GM18861 (cell line): ENCODE measurements around the gene NIP7.
A peak's percentile ranks its signal among the peaks of the same experiment; 100 is the strongest.
"Not testable (repeated sequence)": the region's sequence is repeated elsewhere in the genome, so short reads cannot be mapped to it uniquely, and the experiment has no call there.

ENCODE experiments used
- ATAC-seq: cut with Tn5 transposase; IDR thresholded peaks from one replicate; pipeline ENCODE4 v1.9.1; 2021; ENCODE audit not compliant: unreplicated experiment

Gene NIP7

DNA sequence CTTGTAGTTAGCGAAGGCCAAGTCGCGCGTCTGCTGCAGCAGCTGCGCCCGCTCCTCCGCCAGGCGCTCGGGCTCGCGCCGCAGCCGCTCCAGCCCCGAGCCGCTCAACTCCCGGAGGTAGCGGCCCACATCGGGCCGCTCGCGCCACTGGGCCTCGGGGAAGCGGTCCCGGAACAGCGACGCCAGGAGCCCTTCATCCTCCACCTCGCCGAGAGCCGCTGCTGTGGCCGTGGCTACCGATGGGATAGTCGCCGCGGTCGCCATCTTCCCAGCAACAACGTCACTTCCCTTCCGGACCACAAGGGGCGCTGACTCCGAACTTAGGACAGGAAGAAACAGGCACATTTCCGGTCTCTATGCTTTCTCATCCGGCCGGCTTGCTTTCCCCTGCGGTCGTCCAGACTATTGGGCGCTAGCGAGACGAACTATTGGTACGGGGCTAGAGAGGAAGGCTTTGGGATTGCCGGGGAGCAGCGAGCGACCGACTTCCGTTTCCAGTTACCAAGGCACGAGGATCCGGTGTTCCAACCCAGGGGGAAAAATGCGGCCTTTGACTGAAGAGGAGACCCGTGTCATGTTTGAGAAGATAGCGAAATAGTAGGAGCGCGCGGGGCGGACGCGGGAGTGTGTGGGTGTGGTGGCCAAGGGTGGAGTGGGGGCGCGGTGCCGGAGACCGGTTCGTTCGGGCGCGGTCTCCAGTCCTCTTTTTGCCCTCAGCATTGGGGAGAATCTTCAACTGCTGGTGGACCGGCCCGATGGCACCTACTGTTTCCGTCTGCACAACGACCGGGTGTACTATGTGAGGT is at the start of gene NIP7, which contains the start of gene COG8:
NIP7 (plus strand) TSS at position 484 of the 806 bp plus-strand sequence; CDS start at position 542, 58 bp downstream.
COG8 (minus strand) TSS at position 276 of the 806 bp plus-strand sequence; CDS start at position 264, 12 bp downstream.
- peak; percentile 75 for ATAC-seq

DNA sequence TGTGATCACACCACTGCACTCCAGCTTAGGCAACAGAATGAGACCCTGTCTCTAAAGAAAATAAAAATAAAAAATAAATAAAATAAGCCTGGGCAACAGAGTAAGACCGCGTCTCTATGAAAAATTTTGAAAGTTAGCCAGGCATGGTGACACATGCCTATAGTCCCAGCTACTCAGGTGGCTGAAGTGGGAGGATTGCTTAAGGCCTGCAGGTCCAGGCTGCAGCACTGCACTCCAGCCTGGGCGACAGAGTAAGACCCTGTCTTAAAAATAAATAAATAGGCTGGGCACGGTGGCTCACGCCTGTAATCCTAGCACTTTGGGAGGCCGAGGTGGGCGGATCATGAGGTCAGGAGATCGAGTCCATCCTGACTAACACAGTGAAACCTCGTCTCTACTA is 47.9 kb upstream of the NIP7 start:
- ATAC-seq: not testable (repeated sequence)

DNA sequence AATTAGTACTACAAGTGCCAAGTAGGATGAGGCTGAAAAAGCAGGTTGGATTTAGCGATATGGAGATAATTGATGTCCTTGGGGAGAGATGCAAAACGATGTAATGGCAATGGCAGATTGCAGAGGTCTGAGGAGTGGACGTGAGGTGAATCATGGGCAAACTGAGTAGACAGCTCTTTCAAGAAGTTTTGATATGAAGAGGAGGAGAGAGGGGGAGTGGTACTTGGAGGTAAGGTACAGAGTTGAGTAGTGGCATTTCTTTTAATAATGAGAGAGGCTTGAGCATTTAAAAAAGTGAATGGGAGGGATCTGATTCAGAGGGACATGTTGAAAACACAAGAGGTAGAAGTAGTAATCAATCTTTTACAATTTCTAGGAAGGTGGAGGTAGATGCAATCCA is 46.2 kb upstream of the NIP7 start:
- no peak for ATAC-seq

DNA sequence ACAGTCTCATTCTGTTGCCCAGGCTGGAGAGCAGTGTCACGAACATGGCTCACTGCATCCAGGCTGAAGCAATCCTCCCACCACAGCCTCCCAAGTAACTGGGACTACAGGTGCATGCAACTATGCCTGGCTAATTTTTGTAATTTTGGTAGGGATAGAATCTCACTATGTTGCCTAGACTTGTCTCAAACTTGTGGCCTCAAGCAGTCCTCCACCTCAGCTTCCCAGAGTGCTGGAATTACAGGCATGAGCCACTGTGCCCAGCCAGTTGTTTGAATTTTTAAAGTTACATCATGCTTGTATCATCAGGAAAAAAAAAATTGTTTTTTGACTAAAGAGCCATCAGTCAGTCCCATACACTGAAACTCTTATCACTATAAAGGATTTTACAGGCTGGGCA is 45.5 kb upstream of the NIP7 start:
- no peak for ATAC-seq

DNA sequence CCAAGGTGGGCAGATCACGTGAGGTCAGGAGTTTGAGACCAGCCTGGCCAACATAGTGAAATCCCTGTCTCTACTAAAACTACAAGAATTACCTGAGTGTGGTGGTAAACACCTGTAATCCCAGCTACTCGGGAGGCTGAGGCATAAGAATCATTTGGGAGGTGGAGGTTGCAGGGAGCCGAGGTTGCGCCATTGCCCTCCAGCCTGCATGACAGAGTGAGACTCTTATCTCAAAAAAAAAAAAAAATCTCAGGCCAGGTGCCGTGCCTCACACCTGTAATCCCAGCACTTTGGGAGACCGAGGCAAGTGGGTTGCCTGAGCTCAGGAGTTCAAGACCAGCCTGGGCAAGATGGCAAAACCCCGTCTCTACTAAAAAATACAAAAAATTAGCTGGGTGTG is 42.8 kb upstream of the NIP7 start:
- ATAC-seq: not testable (repeated sequence)

DNA sequence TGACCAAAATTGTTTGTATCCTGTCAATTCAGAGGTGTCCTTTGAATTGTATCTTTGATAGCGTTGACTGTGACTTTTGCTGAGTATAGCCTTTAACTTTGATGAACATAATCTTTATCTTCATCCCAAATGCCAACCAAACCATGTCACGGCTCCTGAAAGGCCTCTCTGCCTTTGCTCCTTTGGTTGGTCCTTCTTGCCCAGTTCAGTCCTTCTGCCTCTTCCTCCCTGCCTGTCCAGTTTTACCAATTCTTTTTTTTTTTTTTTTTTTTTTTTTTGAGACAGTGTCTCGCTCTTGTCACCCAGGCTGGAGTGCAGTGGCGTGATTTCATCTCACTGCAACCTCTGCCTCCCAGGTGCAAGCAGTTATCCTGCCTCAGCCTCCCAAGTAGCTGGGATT is 41.3 kb upstream of the NIP7 start:
- no peak for ATAC-seq

DNA sequence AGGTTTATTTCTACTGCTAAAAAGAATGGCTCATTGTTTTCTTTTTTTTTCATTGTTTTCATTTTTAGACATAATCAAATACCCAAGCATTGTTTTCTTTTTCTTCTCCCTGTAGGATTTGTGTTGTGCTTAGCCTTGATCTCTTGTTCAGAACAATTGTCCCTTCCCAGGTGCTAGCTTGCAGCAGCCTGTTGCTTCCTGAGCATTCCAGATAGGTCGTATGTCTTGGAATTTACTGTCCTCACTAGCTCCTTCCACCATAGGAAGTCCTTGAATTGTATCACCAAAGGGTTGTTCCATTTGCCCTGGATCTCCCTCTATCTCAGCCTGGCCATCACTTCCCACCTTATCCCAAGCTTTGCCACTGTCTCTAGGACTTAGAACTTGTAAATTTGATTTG is 38.4 kb upstream of the NIP7 start:
- no peak for ATAC-seq

DNA sequence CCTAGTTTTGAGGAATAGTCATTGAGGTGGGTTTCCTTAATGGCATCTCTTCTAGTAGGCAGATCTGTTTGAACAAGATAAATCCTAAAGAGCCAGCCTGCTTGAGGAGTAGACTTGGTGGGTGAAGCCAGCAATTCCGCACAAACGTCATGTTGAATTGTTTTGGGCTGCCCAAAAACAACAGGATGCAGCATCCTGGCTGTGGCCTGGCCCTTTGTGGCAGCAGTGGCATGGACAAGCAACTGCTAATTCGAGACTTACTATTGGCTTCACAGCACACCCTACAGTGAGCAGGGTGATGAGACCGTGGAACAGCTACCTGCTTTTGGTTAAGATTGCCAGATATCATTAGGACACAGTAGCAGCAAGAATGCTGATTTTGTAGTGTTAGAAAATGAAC is 37.7 kb upstream of the NIP7 start:
- no peak for ATAC-seq

DNA sequence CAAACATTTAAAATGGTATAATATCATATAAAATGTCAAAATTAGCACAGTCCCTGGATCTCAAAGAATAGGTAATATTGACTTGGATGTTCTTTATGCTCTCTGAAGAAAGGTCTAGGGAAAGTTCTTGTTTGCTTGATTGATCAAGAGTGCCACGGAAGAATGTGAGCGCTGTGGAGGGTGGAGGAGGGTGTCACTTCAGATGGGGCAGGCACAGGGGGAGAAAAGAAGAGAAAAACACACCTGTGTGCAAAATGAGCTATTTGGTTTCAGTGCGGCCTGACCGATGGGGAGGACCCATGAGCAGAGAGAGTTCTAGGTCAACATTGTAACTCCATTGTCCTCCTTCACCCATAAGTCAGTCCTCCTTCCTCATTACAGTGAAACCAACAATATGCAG is 37.3 kb upstream of the NIP7 start:
- ATAC-seq: no peak

DNA sequence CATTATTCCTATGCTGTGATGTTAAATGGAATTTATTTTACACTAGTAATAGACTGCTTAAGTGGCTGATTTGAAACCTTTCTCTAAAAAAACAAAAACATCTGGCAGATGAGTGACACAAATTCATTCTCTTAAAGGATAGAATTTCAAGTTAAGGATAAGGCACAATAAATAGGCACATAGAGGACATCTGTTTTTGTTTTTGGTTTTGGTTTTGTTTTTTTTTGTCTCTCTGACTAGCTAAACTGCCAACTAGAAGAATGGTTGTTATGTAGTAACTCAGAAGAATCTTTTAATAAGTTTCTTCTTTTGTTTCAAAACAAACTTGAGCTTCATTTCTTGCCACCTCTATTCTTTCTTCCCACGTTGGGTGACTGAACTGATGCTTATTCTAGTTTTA is 33.5 kb upstream of the NIP7 start:
- ATAC-seq: no peak

DNA sequence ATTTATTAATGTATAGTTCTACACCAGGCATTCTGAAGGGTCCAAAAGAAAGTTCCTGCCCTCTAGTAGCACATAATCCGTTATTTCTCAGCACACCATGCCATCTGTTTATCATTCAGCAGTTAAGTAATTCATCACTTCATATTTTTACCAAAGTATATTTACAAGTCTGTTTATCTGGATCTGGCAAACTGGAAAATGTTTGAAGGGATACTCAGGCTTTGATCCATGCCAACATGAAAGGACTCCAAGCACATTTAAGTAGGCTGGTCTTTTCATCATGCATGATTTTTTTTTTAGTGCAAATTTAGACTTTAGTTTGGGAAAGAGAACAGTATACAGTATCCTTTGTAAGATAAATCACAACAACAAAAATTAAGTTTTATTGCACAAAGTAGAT is 32.5 kb upstream of the NIP7 start:
- no peak for ATAC-seq

DNA sequence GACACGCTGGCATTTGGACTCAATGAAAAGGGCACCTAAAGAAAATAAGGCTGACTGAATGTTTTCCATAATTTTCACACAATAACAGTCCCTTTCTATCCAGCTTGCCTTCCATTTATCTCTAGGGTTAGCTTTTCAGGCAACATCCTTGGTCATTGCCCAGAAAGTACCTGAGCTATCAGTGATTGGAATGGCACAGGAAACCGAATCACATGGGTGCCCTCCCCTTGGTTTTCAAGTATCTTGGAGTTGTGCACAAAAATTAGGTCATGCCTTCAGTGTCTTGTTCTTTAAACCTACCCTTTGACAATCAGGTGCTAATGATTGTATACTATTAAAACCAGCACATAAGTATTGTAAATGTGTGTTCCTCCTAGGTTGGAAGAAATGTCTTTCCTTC is 31.7 kb upstream of the NIP7 start:
- no peak for ATAC-seq

DNA sequence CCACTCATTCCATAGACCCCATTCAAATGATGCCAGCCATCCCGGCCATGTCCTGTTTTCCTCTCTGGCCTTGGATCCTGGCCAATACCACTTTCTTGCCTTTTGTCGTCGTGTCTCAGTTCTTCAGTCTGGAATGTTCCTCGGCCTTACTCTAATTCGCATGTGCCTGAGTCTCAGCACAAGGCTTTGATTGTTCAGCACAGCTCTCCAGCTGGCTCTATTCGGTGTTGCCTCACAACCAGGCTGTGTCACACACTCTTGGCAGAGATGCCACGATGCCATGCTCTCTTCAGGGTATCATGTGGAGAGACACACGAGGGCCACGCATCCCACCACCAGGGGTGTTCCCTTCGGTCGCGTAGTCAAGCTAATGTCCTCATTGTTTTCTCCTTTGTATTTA is 30.3 kb upstream of the NIP7 start:
- ATAC-seq: no peak

DNA sequence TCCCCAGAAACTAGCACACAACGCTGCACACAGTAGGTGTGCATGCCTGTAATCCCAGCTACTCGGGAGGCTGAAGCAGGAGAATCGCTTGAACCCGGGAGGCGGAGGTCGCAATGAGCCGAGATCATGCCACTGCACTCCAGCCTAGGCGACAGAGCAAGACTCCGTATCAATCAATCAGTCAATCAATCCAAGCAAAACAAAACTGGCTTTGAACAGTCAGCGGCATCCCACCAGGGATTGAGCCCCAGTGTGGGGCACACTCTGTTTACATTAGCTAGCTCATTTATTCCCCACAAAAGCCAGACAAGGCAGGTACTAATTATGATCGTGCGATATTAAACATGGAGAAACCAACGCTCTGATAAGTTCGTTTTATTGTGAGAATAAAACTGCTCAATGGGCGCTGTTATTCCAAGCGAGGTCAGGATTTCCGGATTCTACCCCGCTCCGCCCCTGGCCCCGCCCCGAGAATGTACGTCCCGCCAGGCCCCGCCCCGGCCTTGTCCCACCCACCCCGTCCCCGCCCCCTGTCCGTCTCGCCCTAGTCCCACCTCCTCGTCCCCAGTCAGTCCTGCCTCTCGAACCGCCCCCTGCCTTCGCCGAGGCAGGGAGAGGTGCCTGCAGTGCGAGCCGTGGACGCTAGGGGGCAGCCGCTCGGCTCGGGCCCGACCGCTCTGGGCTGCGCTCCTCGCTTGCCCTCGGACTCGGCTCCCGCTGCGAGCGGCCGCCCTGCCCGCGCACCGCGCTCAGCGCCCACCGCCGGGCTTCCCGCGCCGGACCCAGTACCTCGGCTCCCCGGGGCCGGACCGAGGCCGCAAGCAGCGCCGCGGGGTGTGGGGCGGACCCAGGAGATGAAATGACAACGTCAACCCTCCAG is 28.7 kb upstream of the NIP7 start, which contains the start of gene VPS4A:
VPS4A (plus strand) TSS at position 698 of the 880 bp plus-strand sequence; CDS start at position 860, 162 bp downstream.
- ATAC-seq: peak; percentile 94

DNA sequence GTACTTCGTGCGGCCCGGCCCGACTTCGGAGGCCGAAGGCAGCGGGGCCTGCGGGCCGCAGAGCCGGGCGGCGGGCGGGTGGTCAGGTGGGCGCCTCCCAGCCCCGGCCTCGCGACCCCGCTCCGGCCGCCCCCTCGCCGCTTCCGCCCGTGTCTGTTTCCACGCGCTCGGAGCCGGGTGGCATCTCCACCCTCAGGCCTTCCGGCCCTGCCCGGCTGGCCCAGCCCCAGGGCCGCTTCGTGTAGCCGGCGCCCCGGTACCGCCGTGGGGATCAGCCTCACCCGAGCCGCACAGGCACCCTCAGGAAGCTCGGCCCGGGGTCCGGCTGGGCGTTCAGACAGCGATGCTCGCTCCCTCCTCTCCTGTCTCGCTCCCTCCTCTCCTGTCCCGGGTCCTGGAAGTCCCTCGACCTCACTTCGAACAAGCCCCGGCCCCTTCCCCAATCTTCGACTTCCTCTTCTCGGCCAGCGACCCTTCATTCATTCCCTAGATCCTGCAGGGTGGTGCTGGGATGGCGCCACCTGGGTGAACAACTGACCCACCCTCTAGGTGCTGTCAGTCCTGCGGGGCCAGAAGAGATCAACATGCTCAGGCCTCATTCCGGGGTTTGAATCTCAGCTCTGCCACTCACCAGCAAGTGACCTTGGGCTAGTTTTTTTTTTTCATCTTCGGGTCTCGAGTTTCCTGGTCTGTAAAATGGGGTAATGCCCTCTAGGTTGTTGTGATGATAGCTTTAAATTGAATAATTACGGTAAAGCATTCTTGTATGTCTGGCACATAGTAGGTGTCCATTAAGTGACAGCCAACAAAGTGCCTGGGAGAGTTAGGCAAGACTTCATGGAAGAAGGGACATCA is 27.8 kb upstream of the NIP7 start:
- peak; percentile 39 for ATAC-seq

DNA sequence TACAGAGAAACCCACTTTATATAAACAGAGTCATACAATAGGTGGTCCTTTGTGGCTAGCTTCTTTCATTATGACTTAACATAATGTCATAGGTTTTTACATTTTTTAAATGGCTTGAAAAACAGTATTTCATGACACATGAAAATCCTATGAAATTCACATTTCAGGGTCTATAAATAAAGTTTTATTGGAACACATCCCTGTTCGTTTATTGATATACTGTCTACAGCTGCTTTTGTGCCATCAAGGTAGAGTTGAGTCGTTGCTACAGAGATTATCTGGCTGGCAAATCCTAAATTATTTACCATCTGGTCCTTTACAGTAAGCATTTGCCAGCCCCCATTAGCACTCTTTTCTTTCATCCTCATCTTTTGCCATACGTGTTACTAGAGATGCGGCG is 26.1 kb upstream of the NIP7 start:
- no peak for ATAC-seq

DNA sequence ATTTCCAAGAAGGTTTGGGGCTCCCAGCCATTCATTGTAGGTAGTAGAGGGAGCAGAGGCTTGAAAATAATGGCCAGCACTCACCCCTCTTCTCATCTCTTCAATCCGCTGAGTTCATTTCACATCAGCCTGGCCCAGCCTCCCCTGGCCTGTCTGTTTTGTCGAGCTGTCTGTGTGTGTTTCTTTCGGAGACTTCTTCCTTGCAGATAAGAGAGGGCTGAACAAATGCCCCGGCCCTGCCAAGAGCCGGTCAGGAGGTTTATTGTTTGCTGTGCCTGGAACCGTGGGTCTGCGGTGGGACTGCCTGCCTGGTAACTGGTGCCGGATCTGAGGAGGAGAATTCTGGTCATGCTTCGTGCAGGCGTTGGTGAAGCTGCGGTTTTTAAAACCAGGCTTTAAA is 25.0 kb upstream of the NIP7 start:
- no peak for ATAC-seq

DNA sequence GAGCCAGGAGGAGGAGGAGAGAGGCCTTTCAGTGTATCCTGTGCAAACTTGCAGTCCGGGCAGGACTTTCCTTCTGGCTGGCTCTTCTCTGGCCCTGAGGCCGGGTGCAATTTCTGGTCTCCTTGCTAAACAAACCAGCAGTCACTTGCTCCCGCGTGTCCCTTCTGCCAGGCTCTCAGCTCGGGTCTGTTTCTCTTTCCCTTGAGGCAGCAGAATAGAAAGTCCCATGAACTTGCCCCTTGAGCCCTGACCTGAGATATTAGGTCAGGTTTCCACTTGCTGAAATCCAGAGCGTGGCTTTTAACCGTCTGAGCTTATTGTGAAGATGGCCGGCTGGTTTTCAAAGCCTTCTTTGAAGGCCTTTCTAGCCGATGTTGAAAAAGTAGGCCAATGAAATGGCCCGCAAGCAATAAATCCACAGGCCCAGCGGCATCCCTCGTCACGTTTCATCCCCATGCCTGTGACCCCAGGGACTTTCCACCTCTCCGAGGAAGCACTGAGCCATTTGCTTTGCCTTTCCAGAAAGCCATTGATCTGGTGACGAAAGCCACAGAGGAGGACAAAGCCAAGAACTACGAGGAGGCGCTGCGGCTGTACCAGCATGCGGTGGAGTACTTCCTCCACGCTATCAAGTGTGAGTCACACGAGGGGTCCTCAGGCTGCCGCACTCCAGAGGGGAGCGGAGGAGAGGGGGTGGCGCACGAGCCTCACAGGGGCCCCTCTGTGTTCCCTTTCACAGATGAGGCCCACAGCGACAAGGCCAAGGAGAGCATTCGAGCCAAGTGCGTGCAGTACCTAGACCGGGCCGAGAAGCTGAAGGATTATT is 23.9 kb upstream of the NIP7 start:
- ATAC-seq: no peak

DNA sequence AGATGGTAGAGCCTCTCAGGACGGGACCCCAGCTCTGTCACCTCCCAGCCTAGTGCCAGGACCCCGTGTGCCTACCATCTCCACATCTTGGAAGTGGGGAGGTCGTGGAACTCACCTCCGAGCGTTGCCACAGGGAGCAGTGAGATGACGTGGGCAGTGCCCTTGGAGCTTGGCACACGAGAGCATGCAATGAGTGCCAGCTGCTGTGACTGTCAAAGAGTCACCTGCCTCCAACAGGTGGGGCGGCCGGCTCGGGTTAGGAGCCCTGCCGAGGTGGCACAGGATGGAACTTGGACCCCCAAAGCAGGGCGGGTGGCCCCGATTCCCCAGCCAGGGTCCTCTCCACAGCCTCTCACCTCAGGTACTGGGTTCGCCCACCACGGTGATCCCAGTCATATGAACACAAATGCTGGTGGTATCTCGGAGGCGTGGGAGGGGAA is 23.0 kb upstream of the NIP7 start:
- ATAC-seq: no peak
